ENCODE results near the gene DCAF6.

DNA sequence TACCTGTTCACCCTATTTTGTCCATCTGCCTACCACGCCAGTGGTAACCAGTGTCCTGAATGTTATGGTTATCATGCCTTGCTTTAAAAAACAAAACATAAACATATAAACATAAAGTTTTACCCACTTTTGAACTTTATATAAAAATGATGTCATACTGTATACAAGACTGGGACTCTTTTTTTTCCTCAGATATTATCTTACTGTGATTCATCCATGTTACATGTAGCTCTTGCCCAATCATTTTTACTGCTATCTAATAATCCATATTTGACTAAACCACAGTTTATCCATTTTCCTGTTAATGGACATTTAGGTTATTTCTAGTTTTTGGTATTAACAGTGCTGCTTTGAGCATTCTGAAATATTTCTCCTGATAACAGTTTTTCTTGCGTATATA, 121.4 kb downstream of the DCAF6 start:
- no peak for TF ChIP-seq EZH2 (IDR thresholded peaks at IDR 0.05)
- no peak for TF ChIP-seq POLR2AphosphoS5 (IDR thresholded peaks at IDR 0.05; ENCODE audit: borderline replicate concordance, low read depth, low read length)

Data from SK-N-MC (cell line).